KMS-11 (cell line): ENCODE measurements around the gene AGBL4.

Experiments
- H2AFZ ChIP-seq: fragments of 200-600 bp; sonication (generic); 2 replicates; pipeline ENCODE4 v1.6.1; 2016; ENCODE audit warnings: antibody characterized with exemption, mixed run types, low read depth
- H3K27ac ChIP-seq: fragments of 200-600 bp; sonication (generic); 2 replicates; pipeline ENCODE4 v1.6.1; 2016; ENCODE audit warnings: mild to moderate bottlenecking, mixed run types
- H3K27me3 ChIP-seq: fragments of 200-600 bp; sonication (generic); 2 replicates; pipeline ENCODE4 v1.6.1; 2017; ENCODE audit warnings: mild to moderate bottlenecking, low read depth, mixed run types, moderate library complexity; ENCODE audit not compliant: insufficient read depth
- H3K36me3 ChIP-seq: fragments of 200-600 bp; sonication (generic); 2 replicates; pipeline ENCODE4 v1.6.1; 2017; ENCODE audit warnings: mild to moderate bottlenecking, mixed run types; ENCODE audit not compliant: insufficient read depth
- H3K4me1 ChIP-seq: fragments of 200-600 bp; sonication (generic); 2 replicates; pipeline ENCODE4 v1.6.1; 2016; ENCODE audit warnings: mild to moderate bottlenecking, low read depth, mixed run types; ENCODE audit not compliant: poor library complexity, severe bottlenecking
- H3K4me2 ChIP-seq: fragments of 200-600 bp; sonication (generic); 2 replicates; pipeline ENCODE4 v1.7.0; 2016; ENCODE audit warnings: mild to moderate bottlenecking, mixed run types
- H3K4me3 ChIP-seq: fragments of 200-600 bp; sonication (generic); IDR thresholded peaks from 2 replicates; pipeline ENCODE4 v1.6.1; 2017; ENCODE audit warnings: low read depth, low read length, mixed read lengths; ENCODE audit not compliant: insufficient read depth
- H3K79me2 ChIP-seq: fragments of 200-600 bp; sonication (generic); 2 replicates; pipeline ENCODE4 v1.6.1; 2016; ENCODE audit warnings: low read depth, mixed run types; ENCODE audit not compliant: insufficient read depth
- H3K9ac ChIP-seq: fragments of 200-600 bp; sonication (generic); 2 replicates; pipeline ENCODE4 v1.6.1; 2016; ENCODE audit warnings: mild to moderate bottlenecking, mixed run types
- H4K20me1 ChIP-seq: fragments of 200-600 bp; sonication (generic); 2 replicates; pipeline ENCODE4 v1.6.1; 2016; ENCODE audit warnings: mild to moderate bottlenecking, mixed run types; ENCODE audit not compliant: insufficient read depth
- CTCF ChIP-seq: fragments of 200-600 bp; sonication (generic); conservative IDR thresholded peaks from 2 replicates; pipeline ENCODE4 v1.6.1; 2017; ENCODE audit warnings: low read depth, mild to moderate bottlenecking, antibody characterized with exemption, low read length, moderate library complexity, mixed read lengths

The AGBL4 gene

GRCh38 chr1:48820491-48820890 is 1203.3 kb downstream of the AGBL4 start:
- Histone ChIP-seq H3K27ac (no peak overlapping the region), H3K9ac (no peak overlapping the region), H3K79me2 (no peaks in the 10 kb centered on the region), H3K36me3 (no peaks in the 10 kb centered on the region), H3K4me1 (no peaks in the 10 kb centered on the region), H3K4me3 (no peak overlapping the region), H3K4me2 (no peak overlapping the region), H3K27me3 (no peaks in the 10 kb centered on the region), H2AFZ (no peak overlapping the region), H4K20me1 (no peaks in the 10 kb centered on the region)
- no peak for TF ChIP-seq CTCF

- Histone ChIP-seq H3K4me1 (no peaks in the 10 kb centered on the region), H3K9ac (no peak overlapping the region)
These were observed 1206.1 kb downstream of the AGBL4 start for GRCh38 chr1:48817505-48818114.

GRCh38 chr1:48810740-48811139 is 1213.0 kb downstream of the AGBL4 start:
- no peaks in the 10 kb centered on the region for H3K27me3 ChIP-seq
- no peak overlapping the region for H3K4me3 ChIP-seq
- no peak overlapping the region for H2AFZ ChIP-seq
- no peak overlapping the region for H3K9ac ChIP-seq
- H3K4me2 ChIP-seq, result no peak overlapping the region
- no peaks in the 10 kb centered on the region for H4K20me1 ChIP-seq
- H3K36me3 ChIP-seq, result no peaks in the 10 kb centered on the region
- no peak for TF ChIP-seq CTCF
- no peaks in the 10 kb centered on the region for H3K79me2 ChIP-seq
- H3K4me1 ChIP-seq, result no peaks in the 10 kb centered on the region
- H3K27ac ChIP-seq, result no peak overlapping the region

More at GRCh38 chr1:48817505-48818114, 1206.1 kb downstream of the AGBL4 start:
- Histone ChIP-seq H4K20me1 (no peaks in the 10 kb centered on the region), H3K36me3 (no peaks in the 10 kb centered on the region), H2AFZ (no peak overlapping the region), H3K79me2 (no peaks in the 10 kb centered on the region), H3K4me2 (no peak overlapping the region), H3K4me3 (no peak overlapping the region), H3K27ac (no peak overlapping the region), H3K27me3 (no peaks in the 10 kb centered on the region)
- no peak; the same call in 1 of the 2 replicates for TF ChIP-seq CTCF

- Histone ChIP-seq H3K27ac (no peak overlapping the region), H3K9ac (no peak overlapping the region), H3K4me3 (no peak overlapping the region), H3K27me3 (no peaks in the 10 kb centered on the region), H3K4me1 (no peaks in the 10 kb centered on the region), H3K4me2 (no peak overlapping the region), H3K79me2 (no peaks in the 10 kb centered on the region), H2AFZ (no peak overlapping the region), H4K20me1 (no peaks in the 10 kb centered on the region), H3K36me3 (no peaks in the 10 kb centered on the region)
- no peak for TF ChIP-seq CTCF
These were observed 1215.3 kb downstream of the AGBL4 start for GRCh38 chr1:48808496-48808895.
